Measurements from ENCODE around the gene UBAC2. TPM values are rescaled to one million over a fixed set of nuclear protein-coding genes. Genes with fewer than 3 reads are reported as not detected.

The UBAC2 gene
- total and polyA plus RNA-seq, 2 of the 4 experiments (the other 2 are of a cell fraction) = 20.8 to 36.3 TPM

GRCh38 chr13:99295488-99296252 lies 95.0 kb downstream of the UBAC2 start (continued):
- no peak for TF ChIP-seq NFE2L2 (IDR thresholded peaks at IDR 0.05; ENCODE audit: low read depth, low read length)

DNA sequence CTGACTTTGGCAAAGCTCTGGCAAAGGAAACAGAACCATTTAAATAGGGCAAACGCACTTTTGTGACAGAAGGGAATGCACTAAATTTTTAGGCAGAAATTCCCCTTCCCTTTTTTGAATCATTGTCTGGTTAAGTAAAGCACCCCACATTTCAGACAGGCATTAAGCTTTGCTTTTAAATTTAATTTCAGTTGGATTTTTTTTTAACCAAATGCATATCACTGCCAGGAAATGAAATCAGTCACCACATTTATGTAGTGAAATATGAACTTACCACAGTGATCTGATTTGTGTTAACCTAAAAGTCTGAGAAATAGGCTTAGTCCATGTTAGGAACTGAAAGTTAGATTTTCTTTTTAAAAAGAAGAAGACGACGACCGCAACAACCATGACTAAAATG lies 95.7 kb downstream of the UBAC2 start:
- intact Hi-C loops (cut with micrococcal nuclease) (no loop called here), dilution Hi-C loops (cut with HindIII; ENCODE audit: low sequenced_read_pairs, unreplicated experiment) (no loop called here), in situ Hi-C loops (cut with MboI; ENCODE audit: low sequenced_read_pairs) (no loop called here)
- WGBS, 2 experiments (ENCODE audit: extremely low coverage in 2 of 2, insufficient read length in 1 of 2) = no CpG with 5 or more reads among the region's 4 CpGs
- H4K5ac ChIP-seq (ENCODE audit: low read depth, low read length) = no peak overlapping the region
- H2BK5ac ChIP-seq (ENCODE audit: low read depth, low read length, poor library complexity, severe bottlenecking) = no peak overlapping the region
- TF ChIP-seq USF2 (IDR thresholded peaks at IDR 0.05; ENCODE audit: low read depth, low read length) (no peak), MAZ (IDR thresholded peaks at IDR 0.05; ENCODE audit: borderline replicate concordance, low read depth, low read length) (no peak), CEBPB (IDR thresholded peaks at IDR 0.05; ENCODE audit: low read depth, low read length) (no peak), RCOR1 (IDR thresholded peaks at IDR 0.05; ENCODE audit: insufficient replicate concordance, low read length) (no peak)
- H3K27ac ChIP-seq (ENCODE audit: insufficient read depth, low read length) = no peak overlapping the region
- H2BK20ac ChIP-seq (ENCODE audit: low read depth, low read length) = no peak overlapping the region
- H3K56ac ChIP-seq (ENCODE audit: extremely low read depth, insufficient read depth, low read length) = 0 out of 2 replicates have a peak overlapping the region, but pooled peaks have one; percentile 21
- H3K36me3 ChIP-seq (ENCODE audit: control insufficient read depth, insufficient read depth, low read length) = no peaks in the 10 kb centered on the region
- peaks cover 0 to 2% of the 10 kb centered on the region in 2 experiments; a peak in 2 of 4 replicates for H3K79me1 ChIP-seq (ENCODE audit: low read depth in 1 of 2, low read length in 2 of 2)
- ATAC-seq (ENCODE audit: low read depth) (no peak), DNase-seq (peak; percentile 24)
- H3K9me3 ChIP-seq (ENCODE audit: control insufficient read depth, insufficient read depth, low read length) = no peaks in the 10 kb centered on the region
- H3K9me1 ChIP-seq (ENCODE audit: insufficient read depth, low read length) = peaks cover 6% of the 10 kb centered on the region; the same call in 1 of the 2 replicates
- no peak overlapping the region for H3K4me3 ChIP-seq (ENCODE audit: insufficient read depth, low read depth, low read length)
- H3K14ac ChIP-seq (replicated peaks; ENCODE audit: low read depth, low read length) = no peak overlapping the region
- H3K18ac ChIP-seq (ENCODE audit: low read depth, low read length) = no peak overlapping the region
- H2BK15ac ChIP-seq (ENCODE audit: low read depth, low read length) = no peak overlapping the region
- no peaks in the 10 kb centered on the region for H3K4me1 ChIP-seq (ENCODE audit: control insufficient read depth, insufficient read depth, low read length)
- H2AFZ ChIP-seq (replicated peaks; ENCODE audit: low read length, poor library complexity) = no peak overlapping the region
- H3K4me2 ChIP-seq (ENCODE audit: low read depth, low read length) = no peak overlapping the region
- H3K9ac ChIP-seq (ENCODE audit: low read depth, low read length) = no peak overlapping the region
- peak overlapping the region; percentile 37; the same call in 1 of the 2 replicates for H3K23ac ChIP-seq (ENCODE audit: low read depth, low read length)
- no peak overlapping the region for H4K8ac ChIP-seq (ENCODE audit: low read depth in 2 of 2, low read length in 2 of 2)
- H2AK9ac ChIP-seq (replicated peaks; ENCODE audit: low read depth, low read length, poor library complexity) = no peak overlapping the region
- no TSS peak for BruUV-seq (replicated peaks)
- no peak overlapping the region for H2AK5ac ChIP-seq (ENCODE audit: low read depth, low read length)
- H4K20me1 ChIP-seq (ENCODE audit: insufficient read depth, low read length) = peaks cover 3% of the 10 kb centered on the region; the same call in 1 of the 2 replicates
- no peak overlapping the region for H3K4ac ChIP-seq (ENCODE audit: low read depth, low read length)
- H4K91ac ChIP-seq (ENCODE audit: insufficient read depth, low read depth, low read length) = no peak overlapping the region
- H3K27me3 ChIP-seq (ENCODE audit: control insufficient read depth, insufficient read depth, low read length) = no peaks in the 10 kb centered on the region
- ChIA-PET POLR2A (ENCODE audit: unreplicated experiment) (no interaction called here), CTCF (interaction anchor here (0.6 kb wide), 1 partner anchor 135 kb away, joined by 4 read pairs; no protein-coding TSS in a partner anchor)
- H2BK120ac ChIP-seq (ENCODE audit: low read depth, low read length) = no peak overlapping the region

Measured in IMR-90 (cell line).